GM19452 (cell line): ENCODE measurements around the gene WWTR1.

ENCODE experiments used
- ATAC-seq: cut with Tn5 transposase; IDR thresholded peaks from one replicate; pipeline ENCODE4 v1.9.1; 2021; ENCODE audit not compliant: unreplicated experiment

WWTR1 gene

DNA sequence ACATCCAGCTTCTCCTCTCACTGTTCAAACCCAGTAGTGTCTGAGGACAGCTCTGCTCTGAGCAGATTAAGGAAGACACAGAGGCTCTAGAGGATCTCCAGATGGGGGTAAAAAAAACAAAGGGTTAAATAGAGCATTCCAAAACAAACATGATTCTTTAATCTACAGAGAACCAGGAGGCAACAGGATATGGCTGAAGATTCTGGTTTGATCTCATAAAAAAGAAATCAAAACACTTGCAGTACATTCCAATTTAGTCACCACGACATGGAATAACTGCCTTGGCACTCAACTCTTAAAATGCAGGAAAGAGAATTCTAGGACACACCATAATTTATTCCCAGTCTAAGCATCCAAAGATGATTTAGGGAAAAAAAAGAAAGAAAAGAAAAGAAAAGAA, 151.3 kb downstream of the WWTR1 start:
- ATAC-seq, result no peak

DNA sequence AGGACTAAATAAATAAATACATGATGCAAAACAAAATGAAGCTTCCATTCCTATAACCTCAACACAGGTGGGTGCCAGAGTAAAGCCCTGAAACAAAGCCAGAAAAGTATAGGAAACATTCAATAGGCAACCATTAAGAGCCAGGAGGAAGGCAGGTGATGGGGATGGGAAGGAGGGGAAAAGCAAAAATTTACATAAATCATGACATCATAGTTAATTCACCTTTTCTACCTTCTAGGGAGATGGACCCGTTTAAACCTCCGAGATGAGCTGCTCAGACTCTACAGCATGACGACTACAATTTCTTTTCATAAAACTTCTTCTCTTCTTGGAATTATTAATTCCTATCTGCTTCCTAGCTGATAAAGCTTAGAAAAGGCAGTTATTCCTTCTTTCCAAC, 155.4 kb downstream of the WWTR1 start:
- ATAC-seq, result no peak

DNA sequence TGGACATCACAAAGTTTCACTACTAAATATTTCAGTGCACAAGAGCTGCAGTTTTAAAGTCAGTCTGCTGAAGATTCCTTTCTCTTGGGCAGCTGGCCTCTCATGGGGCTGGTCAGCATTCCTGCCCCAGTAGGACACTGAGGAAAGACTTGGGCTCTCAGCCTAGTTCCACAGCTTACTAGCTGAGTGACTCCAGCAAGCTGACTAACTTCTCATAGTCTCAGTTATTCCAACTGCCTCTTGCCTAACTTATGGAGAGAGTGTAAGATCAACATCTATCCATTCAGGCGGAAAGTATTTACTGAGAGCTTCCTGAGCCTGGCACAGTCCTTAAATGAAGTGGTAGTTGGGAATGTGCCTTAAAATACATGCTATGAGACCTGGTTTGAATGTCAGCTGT, 156.3 kb downstream of the WWTR1 start:
- ATAC-seq, result no peak

DNA sequence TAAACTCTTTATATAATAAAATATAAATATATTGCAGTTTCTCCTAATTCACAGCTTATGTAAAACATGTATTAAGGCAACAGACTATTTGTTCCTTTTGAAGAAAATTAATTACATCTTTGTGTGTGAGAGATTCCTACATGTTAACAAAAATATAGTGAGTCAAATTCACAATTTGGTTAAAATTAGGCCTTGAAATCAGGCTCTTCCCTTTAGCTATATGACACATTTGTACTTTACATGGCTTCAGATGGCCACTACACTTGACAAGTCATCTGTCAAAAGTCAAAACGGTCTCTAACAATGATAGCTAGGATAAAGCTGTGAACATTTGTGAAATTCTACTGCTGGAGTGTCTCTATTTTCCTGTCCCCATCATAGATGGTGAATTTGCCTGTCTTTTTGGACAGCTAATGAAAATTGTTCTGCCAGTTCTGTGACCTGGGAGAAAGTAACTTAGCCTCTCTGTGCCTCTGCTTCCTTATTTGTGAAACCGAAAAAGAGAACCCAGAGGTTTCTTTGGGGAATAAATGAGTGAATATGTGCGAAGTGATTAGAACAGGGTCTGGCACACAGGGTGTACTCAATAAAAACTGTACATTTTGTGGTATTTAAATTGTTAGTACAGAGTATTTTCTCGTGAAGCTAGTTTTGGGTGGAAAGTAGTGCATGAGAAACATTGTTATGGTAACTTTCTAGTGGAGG, 159.7 kb downstream of the WWTR1 start:
- no peak for ATAC-seq

DNA sequence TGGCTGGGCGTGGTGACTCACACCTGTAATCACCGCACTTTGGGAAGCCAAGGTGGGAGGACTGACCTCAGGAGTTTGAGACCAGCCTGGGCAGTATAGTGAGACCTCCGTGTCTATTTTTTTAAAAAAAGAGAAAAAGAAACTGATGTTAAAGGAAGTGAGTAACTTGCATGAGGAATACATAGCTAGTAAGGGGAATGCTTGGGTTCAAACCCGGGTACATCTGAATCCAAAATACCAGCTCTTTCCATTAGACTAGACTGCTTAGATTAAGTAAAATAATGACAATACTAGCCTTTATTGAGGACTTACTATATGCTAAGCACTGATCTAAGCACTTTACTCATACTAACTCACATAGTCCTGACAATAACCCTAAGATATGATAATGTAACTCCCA, 160.9 kb downstream of the WWTR1 start:
- no peak for ATAC-seq

DNA sequence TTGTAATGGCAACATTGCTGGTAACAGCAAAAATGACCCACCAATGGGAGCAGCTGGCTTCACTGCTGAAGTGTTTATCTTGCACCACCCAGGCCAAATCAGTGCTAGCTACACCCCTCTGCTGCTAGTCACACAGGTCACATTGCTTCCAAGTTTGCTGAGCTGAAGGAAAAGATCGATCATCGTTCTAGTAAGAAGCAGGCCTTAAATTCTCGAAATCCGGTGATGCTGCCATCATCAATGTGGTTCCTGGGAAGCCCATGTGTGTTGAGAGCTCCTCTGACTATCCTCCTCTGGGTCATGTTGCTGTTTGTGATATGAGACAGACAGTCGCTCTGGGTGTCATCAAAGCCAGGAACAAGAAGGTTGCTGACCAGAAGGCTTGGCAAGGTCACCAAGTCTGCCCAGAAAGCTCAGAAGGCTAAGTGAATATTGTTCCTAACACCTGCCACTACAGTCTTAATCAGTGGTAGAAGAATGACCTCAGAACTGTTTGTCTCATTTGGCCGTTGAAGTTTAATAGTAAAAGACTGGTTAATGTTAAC, 162.2 kb downstream of the WWTR1 start:
- no peak for ATAC-seq

DNA sequence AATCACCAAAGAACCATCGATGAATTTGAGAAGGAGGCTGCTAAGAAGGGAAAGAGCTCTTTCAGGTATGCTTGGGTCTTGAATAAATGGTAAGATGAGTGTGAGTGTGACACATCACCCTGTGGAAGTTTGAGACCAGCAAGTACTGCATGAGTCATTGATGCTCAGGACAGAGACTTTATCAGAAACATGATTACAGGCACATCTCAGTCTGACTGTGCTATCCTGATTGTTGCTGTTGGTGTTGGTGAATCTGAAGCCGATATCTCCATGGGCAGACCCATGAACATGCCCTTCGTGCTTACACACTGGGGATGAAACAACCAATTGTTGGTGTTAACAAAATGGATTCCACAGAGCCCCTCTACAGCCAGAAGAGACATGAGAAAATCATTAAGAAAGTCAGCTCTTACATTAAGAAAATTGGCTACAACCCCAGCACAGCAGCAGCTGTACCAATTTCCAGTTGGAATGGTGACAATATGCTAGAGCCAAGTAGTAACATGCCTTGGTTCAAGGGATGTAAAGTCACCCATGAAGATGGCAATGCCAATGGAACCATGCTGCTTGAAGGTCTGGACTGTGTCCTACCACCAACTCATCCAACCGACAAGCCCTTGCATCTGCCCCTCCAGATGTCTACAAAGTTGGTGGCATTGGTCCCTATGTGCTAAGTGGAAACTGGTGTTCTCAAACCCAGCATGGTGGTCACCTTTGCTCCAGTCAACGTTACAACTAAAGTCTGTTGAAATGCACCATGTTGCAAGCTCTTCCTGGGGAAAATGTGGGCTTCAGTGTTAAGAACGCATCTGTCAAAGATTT, 162.9 kb downstream of the WWTR1 start:
- no peak for ATAC-seq

DNA sequence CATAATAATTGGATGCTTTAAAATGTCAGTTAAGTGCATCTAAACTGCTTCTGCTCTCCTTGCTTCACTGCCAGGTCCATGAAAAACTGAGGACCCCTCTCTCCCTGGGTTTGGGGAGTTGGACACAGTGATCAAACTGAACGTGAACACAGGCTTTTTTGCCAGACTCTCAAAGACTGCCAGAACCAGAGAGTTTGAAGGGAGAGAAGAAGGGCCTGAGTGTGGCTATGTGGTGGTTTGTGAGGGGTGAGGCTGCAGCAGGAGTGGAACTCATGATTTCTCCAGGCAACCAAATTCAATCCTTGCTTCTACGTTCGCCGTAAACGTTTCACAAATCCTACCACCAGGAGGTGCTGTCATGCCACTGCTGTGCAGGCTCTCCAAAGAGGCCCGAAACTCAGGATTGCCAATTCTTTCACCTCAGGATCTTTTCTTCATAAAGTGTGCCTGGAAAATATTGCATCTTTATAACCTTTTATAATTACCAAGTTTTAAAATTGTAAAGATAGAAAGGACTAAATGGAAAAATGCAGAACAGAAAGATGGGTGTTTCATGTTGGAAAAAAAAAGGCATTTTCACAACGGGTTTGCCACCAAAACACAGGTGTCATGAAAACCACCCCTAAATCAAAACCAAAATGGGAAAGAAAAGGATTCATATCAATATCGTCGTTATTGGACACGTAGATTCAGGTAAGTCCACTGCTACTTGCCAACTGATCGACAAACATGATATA, 163.6 kb downstream of the WWTR1 start:
- no peak for ATAC-seq

DNA sequence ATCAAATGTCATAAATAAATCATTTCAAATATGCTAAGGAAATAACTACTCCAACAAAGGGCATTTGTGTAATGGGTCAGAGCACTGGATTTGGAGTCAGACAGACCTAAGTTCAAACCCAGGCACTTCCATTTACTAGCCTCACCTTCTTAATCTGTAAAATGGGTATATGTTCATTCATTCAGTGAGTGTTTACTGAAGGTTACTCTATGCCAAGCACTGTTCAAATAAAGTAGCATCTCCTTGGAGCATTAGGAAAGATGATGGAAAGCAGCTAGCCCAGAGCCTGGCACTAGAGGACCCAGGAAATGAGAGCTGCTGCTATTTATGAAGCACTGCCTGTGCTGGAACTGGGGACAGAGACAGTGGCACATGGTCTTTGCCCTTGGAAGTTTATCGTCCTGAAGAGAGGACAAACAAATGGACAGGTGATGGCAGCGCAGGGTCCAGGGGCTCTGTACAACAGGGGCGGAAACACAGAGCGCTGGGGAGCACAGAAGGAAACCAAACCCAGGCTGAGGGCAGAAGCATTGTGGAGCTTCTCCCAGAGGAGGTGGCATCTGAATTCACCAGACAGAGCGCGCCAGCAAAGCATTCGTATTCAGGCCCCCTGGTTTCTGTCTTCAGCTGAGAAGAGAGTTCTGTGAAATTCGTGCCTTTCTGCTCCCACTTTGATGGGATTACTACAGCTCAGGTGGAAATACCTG, 164.4 kb downstream of the WWTR1 start:
- no peak for ATAC-seq

DNA sequence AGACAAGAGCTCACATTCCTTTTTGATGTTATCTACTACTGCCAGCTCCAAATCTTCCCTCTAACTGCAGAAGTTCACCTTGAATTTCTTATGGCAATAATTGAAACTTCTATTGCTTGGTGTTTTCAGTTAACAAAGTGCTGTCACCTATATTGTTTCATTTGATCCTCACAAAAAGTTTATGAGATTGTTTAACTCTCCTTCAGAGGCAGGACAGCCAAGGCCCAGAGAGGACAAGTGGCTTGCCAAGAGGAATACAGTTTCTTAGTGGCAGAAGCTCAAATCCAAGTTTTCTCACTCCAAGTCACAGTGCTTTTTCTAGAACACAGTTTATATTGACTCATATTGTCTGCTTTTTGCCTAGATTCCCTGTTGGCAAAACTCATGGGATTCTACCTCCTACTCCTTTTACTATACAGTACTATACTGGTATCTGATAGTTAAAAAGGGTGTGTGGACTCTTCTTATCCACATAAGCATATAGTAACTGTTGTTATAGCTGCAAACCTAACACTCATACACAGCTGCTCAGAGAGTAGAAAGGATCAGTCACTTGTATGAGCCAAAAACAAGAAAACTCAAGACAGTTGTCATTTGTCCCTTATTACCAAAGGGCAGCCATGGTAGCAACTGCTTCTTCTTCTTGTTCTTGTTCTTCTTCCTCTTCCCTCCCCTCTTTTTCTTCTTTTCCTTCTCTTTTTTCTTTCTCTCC, 167.4 kb downstream of the WWTR1 start:
- no peak for ATAC-seq

DNA sequence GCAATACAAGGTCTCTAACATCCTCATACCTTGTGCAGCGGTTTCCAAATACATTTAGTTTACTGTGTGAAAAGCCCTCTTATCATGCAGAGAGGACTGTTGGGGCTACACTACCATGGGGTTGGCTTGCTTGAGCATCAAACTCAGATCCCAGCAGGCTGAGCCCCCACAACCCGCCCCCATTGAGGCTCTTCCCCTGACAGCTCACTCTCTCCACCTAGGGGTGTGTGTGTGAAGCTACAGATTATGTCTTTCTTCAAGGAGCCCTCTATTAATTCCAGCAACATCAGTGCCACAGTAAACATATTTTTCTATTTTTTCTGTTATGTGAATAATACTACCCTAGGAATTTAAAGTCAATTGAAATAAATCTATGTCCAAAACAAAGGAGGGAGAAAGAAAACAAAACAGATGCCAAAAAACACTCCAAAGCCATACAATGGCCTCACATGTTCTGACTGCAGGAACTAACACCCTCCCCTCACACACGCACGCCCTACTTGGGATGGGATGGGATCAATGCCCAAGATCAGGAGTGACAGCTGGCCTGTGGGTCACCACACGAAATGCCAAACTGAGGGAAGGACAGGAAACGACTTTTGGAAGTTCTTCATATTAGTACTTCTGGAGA, 168.7 kb downstream of the WWTR1 start:
- no peak for ATAC-seq

DNA sequence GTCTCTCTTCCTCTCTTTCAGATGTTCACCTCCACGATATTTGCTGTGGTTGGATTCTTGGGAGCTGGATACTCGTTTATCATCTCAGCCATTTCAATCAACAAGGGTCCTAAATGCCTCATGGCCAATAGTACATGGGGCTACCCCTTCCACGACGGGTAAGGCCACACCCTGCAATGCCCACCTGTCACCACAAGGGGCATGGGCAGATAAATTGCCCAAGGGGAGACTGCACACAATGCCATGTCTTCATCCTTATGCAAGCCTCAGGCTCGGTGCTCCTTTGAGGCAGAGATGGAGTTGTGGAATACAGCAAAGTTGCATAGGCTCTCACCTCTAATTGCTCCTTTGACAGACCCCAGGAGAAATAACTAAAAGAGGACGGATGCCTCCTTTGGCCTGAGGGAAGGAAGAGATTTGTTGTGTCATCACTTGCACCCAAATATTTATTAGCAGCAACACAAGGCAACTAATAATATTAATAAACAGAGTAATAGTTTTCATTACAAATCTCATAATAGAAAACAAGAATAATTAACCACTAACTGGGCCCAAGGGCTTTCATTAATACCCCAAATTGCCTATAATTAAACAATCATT, 170.1 kb downstream of the WWTR1 start:
- ATAC-seq, result no peak

DNA sequence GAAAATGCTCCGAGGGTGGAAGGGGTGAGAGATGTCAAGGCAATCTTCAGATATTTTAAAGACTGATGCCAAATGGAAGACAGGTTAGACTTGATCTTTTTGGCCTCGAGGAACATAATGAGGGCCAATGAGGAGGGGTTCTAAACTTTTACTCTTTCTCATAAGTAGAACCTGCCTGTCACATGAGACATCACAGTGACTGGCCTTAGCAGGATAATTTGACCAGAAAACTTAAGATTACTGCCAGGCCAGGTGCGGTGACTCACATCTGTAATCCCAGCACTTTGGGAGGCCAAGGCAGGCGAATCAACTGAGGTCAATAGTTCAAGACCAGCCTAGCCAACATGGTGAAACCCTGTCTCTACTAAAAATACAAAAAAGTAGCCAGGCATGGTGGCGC, 171.1 kb downstream of the WWTR1 start:
- no peak for ATAC-seq

DNA sequence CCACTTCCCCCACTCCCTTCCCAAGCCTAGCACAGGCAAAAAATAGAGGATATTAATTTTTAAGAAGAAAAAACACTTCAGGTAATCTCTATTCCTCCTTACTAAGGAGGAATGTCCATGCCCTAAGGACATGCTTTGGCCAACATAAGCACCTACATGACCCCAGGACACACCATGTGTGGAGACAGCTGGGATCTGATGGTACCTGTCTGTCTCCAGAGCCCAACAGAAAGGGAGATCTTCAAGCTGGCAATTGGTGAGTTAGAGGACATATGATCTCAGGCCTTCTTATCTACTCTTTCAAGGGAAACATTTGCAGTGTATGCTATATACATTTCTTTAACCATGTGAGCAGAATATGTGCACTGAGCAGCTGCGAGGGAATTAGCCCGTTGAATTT, 176.3 kb downstream of the WWTR1 start:
- ATAC-seq, result no peak

DNA sequence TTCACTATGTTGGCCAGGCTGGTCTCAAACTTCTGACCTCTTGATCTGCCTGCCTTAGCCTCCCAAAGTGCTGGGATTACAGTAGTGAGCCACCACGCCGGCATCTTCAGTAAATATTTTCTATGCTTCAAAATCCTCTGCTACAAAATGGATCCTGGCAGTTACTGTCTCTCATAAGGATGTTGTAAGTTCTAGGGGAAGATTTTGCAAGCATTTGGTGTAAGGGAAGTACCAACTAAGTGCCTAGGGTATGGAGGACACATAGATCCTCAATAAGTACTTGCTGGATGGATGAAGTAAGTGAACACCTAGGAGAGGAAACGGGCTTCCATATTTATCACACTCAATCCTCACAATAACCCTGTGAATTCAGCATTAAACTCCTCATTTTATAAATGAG, 176.8 kb downstream of the WWTR1 start:
- ATAC-seq, result no peak

DNA sequence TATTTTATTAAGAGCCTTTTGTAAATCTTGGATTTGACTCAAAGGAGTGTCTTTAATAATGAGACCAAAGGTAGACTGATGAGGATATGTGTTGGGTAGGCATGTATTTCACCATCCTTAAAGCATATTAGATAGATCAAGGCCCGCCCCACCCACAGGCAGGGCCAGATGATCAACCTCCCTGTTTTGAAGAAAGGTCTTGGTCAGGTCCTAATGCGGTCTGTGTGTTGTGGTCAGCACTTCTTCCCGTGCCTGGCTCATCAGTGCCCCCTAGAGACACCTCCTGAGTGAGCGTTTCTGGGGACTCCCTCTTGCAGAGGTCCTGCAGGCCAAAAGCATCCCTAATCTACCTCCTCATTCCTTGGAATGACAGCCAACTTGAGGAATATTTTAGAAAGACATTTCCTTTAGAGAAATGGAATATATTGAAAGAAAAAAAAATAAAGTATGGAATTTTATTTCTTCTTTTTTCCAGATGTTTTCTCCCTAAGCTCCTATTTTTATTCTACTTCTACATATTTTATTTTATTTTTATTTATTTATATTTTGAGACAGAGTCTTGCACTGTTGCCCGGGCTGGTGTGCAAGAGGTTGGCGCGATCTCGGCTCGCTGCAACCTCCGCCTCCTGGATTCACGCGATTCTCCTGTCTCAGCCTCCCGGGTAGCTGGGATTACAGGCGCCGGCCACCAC, 177.4 kb downstream of the WWTR1 start:
- ATAC-seq, result peak; percentile 95

DNA sequence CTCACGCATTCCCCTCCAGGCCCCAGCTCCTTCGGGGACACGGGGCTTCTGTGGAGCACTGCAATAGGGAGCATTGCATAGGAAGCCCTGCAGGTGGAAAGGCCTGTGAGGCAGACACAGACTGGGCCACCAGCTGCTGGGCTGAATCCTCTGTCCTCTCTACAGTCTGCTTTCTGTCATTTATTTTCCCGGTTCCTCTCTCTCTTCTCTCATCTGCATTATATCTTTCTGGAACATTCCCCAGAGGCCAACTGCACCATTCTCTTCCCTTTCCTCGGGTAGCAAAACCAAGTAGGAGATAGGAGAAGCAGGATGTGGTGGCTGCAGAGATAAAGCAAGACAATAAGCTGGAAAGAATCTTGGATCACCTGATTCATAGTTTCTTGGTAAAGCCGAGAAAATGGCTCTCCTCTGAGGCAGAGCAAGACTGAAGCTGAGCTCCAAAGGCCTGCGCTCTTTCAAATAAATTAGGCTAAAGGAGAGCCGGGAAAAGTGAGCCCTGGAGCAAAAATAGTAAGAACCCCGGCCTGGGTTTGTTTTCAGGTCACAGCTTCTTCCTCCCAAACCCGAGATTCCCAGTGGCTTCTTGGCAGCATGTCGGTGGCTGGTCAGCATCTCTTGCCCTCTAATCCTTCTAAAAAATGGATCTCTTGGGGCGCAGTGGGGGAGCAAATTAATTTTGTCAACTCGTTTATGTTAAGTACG, 178.1 kb downstream of the WWTR1 start:
- ATAC-seq, result no peak

DNA sequence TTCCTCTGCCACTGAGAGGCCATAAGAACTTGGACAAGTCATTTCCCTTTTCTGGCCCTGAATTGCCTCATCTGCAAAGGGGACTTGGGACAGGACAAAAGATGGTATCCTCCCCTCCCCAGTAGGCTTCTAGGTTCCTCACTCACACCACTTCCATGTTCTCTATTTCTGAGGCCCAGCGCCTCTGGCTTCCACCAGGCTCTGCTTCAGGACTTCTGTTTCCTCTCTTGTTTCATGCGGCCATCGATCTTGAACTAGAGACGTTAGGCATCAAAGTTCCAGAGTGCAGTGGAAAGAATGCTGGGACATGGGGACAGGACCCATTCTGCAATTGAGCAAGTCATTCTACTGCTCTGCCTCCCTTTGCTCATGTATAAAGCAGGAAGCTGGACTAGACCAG, 181.6 kb downstream of the WWTR1 start:
- no peak for ATAC-seq
